Stimulated activated CD8-positive, alpha-beta memory T cell treated with anti-CD3 and anti-CD28 coated beads, Interleukin-2, amount 100 ng/mL, for 1 hour (primary cell): ENCODE measurements around the gene SRP72.

Experiments used
- DNase-seq, 2 donors: peaks; one replicate each; pipeline ENCODE4 v3.0.0-alpha.2; 2020; ENCODE audit warnings: low read depth in 2 of 2

Gene SRP72

GRCh38 chr4:56544573-56545131 is 77.2 kb downstream of the SRP72 start:
- DNase-seq: peak; percentile 76 to 77

DNA sequence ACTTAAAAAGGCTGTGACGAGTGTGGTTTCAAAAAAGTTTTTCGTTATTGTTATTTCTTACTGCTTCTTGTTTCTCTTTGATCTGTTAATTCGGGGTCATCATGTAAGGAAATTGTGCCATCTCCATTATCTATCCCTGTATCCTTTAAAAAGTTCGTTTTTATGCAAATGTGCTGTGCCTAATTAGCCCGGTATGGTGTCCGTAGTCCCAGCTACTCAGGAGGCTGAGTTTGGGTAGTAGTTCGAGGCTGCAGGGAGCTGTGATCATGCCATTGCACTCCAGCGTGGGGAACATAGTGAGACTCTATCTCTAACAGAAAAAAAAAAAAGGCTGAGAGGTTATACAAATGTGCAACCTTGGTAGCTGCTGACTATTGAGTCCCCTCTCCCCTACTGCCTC is 83.2 kb downstream of the SRP72 start:
- DNase-seq: no peak

DNA sequence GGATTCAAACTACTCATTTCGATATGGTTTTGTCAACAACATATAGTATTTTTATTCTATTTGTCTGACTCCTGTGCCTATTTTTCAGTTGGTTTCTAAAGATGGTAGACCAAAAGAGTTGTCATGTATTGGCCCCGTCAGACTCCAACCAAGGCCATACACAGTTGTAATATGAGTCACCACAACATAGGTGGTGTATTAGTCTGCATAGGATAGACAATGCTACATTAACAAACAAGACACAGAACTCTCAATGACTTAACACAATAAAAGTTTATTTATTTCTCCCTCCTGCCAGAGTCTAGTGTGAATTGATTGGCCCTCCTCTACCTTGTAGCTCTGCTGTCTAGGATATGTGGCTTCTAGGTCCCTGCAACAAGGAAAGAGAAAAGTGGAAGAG is 84.1 kb downstream of the SRP72 start:
- no peak for DNase-seq

DNA sequence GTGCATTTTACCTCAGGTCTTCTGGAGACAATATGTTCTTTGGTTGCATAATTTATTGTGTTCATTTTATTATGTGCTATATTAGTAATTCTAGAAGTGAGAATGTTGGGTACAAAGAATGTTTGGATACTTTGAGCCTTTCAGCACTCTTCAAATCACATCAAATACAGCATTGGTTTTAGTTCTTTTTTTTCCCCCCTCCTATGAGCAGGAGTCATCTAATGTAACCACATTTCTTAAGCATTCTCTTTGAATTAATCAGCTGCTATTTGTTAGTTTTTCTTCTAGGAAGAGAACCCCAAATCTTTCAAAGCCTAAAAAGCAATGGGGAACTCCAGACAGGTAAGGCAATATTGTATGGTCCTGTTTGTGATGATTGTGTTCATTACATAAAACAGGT is 84.9 kb downstream of the SRP72 start:
- DNase-seq: no peak
